Measurements from ENCODE around the gene EFEMP2. TPM values are rescaled to one million over a fixed set of nuclear protein-coding genes. Genes with fewer than 3 reads are reported as not detected.
"Not testable (repeated sequence)": the region's sequence is repeated elsewhere in the genome, so short reads cannot be mapped to it uniquely, and the experiment has no call there.

EFEMP2 gene
- total RNA-seq, 1 donor from 2014 or later: 131 TPM

DNA sequence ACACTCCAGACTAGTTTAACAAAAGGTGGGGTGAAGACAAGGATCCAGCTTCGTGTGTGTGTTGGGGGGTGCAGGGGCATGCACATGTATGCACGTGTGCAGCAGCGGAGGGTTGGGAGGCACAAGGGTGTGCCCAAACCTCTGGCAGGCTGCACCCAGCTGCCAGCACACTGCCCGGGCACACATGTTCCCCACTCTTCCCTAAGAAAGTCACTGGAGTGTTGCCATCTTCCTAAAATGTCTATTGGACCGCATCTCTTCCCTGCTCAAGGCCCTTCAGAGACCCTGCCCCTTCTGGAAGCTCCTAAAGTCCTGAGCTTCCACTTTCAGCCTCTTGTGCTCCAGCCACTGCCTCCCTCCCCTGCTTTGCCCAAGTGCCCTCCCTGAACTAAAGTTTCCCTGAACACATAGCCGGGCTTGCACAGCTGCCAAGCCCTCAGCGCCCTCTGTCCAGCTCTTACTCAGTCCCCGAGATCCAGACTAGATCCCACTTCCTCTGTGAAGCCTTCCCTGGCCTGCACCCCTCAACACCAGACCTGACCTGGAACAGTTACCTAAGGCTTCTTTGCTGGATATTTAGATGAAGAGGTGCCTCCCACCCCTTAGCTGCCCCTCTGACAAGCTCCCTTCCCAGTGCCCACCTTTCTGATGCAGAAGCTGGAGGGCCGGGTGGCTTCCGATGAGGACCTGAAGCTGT lies 20.6 kb downstream of the EFEMP2 start:
- Mint-ChIP-seq H3K36me3 (ENCODE audit: unreplicated experiment) (peaks cover 49% of the 10 kb centered on the region), H3K4me3 (ENCODE audit: unreplicated experiment) (no peak overlapping the region), H3K27me3 (ENCODE audit: unreplicated experiment) (no peaks in the 10 kb centered on the region), H3K9me3 (ENCODE audit: unreplicated experiment) (peaks cover 4% of the 10 kb centered on the region), H3K4me1 (ENCODE audit: unreplicated experiment) (peaks cover 23% of the 10 kb centered on the region), H3K27ac (ENCODE audit: unreplicated experiment) (no peak overlapping the region)
- TF ChIP-seq, protein P1, sequence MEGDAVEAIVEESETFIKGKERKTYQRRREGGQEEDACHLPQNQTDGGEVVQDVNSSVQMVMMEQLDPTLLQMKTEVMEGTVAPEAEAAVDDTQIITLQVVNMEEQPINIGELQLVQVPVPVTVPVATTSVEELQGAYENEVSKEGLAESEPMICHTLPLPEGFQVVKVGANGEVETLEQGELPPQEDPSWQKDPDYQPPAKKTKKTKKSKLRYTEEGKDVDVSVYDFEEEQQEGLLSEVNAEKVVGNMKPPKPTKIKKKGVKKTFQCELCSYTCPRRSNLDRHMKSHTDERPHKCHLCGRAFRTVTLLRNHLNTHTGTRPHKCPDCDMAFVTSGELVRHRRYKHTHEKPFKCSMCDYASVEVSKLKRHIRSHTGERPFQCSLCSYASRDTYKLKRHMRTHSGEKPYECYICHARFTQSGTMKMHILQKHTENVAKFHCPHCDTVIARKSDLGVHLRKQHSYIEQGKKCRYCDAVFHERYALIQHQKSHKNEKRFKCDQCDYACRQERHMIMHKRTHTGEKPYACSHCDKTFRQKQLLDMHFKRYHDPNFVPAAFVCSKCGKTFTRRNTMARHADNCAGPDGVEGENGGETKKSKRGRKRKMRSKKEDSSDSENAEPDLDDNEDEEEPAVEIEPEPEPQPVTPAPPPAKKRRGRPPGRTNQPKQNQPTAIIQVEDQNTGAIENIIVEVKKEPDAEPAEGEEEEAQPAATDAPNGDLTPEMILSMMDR (IDR thresholded peaks at IDR 0.05): no peak
- no peak for DNase-seq (ENCODE audit: extremely low spot score, unreplicated experiment)

DNA sequence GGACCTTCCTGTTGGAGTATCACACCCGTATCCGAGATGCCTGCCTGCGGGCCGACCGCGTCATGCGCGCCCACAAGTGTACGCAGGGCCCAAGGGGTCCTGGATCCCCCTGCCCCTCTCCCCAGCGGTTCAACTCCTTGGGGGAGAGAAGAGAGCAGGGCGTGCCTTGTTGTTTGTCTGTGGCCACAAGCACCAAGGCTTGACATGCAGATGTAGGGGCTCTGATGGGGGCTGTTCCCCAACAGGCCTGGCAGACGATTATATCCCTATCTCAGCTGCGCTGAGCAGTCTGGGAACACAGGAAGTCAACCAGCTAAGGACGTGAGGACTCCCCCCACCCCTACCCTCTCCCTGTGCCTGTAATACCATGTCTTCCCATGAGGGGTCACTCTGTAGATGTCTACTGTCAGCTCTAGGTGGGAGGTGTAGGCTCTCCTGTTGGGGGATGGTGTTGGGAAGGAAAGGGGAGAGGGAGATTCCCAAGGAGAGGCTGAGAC lies 21.5 kb downstream of the EFEMP2 start:
- DNase-seq (ENCODE audit: extremely low spot score, unreplicated experiment): no peak
- Mint-ChIP-seq H3K36me3 (ENCODE audit: unreplicated experiment) (peaks cover 42% of the 10 kb centered on the region), H3K27ac (ENCODE audit: unreplicated experiment) (no peak overlapping the region), H3K4me1 (ENCODE audit: unreplicated experiment) (peaks cover 15% of the 10 kb centered on the region), H3K4me3 (ENCODE audit: unreplicated experiment) (no peak overlapping the region), H3K27me3 (ENCODE audit: unreplicated experiment) (no peaks in the 10 kb centered on the region), H3K9me3 (ENCODE audit: unreplicated experiment) (peaks cover 4% of the 10 kb centered on the region)
- TF ChIP-seq, protein P1 (IDR thresholded peaks at IDR 0.05): peak; percentile 54

DNA sequence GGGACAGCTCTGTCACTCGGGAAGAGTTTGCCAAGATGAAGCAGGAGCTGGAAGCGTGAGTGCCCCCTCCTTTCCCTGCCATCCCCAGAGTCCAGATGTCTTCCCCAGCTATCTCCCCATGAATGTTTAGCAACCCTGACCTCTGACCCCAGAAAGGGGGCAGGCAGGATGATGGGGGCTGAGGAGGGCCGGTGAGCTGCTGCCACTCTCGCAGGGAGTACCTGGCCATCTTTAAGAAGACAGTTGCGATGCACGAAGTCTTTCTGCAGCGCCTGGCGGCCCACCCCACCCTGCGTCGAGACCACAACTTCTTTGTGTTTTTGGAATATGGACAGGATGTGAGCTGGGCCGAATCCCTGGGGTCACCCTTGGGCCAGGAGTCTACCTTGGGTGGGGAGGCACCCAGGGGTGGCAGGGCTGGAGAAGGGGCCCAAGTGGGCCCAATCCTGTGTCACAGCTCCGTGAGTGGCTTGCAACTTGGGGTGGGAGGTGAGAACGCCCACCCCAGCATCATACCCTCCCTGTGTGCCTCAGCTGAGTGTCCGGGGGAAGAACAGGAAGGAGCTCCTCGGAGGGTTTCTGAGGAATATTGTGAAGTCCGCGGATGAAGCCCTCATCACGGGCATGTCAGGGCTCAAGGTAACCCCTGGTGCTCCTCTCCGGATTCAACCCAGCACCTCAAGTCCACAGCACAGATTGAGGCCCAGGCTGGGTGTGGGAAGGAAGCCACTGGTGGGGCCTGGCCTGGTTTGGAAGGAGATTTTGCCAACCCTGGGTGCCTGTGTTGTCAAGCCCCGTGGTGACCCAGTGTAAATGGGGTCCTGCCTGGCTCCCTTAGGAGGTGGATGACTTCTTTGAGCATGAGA lies 22.1 kb downstream of the EFEMP2 start:
- TF ChIP-seq, protein P1 (IDR thresholded peaks at IDR 0.05): no peak
- Mint-ChIP-seq H3K4me1 (ENCODE audit: unreplicated experiment) (peaks cover 8% of the 10 kb centered on the region), H3K36me3 (ENCODE audit: unreplicated experiment) (peaks cover 36% of the 10 kb centered on the region), H3K9me3 (ENCODE audit: unreplicated experiment) (peaks cover 4% of the 10 kb centered on the region), H3K27me3 (ENCODE audit: unreplicated experiment) (no peaks in the 10 kb centered on the region), H3K4me3 (ENCODE audit: unreplicated experiment) (no peak overlapping the region), H3K27ac (ENCODE audit: unreplicated experiment) (no peak overlapping the region)
- DNase-seq (ENCODE audit: extremely low spot score, unreplicated experiment): no peak

DNA sequence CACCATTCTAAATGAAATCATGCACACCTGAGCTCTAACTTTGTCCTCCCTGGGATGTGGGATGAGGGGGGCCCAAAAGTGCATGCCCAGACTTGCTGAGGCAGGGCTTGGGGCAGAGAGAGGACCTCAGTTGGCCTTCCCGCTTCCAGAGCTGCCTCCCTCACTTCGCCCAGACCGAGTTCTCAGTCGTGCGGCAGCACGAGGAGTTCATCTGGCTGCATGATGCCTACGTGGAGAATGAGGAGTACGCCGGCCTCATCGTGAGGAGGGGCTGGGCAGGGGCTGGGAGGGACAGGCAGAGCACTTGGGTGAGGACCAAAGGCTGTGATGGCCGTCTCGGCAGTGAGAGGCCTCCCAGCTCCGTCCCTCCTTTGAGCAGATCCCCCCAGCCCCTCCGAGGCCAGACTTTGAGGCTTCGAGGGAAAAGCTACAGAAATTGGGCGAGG lies 22.8 kb downstream of the EFEMP2 start:
- H3K27me3 Mint-ChIP-seq (ENCODE audit: unreplicated experiment): no peaks in the 10 kb centered on the region
- peaks cover 4% of the 10 kb centered on the region for H3K4me1 Mint-ChIP-seq (ENCODE audit: unreplicated experiment)
- TF ChIP-seq, protein P1 (IDR thresholded peaks at IDR 0.05): no peak
- no peak overlapping the region for H3K4me3 Mint-ChIP-seq (ENCODE audit: unreplicated experiment)
- DNase-seq (ENCODE audit: extremely low spot score, unreplicated experiment): no peak
- peaks cover 32% of the 10 kb centered on the region for H3K36me3 Mint-ChIP-seq (ENCODE audit: unreplicated experiment)
- H3K27ac Mint-ChIP-seq (ENCODE audit: unreplicated experiment): no peak overlapping the region
- peaks cover 4% of the 10 kb centered on the region for H3K9me3 Mint-ChIP-seq (ENCODE audit: unreplicated experiment)

DNA sequence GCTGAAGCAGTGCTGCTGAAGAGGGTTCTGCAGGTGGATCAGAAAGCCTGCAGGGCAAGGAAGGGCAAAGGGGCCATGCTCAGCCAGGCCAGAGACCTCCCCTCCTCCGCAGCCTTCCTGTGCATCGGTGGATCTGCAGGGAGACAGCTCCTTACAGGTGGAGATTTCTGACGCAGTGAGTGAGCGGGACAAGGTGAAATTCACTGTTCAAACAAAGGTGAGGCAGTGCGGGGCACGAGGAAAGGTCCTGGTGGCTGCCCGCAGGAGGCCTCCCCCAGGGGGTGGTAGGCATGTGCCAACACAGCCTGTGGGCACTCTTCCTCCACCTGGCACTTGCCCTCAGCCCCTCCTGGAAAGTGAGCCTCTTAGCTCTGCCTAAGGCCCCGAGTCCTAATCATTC lies 23.2 kb downstream of the EFEMP2 start:
- Mint-ChIP-seq H3K27ac (ENCODE audit: unreplicated experiment) (no peak overlapping the region), H3K4me3 (ENCODE audit: unreplicated experiment) (no peak overlapping the region), H3K36me3 (ENCODE audit: unreplicated experiment) (peaks cover 27% of the 10 kb centered on the region), H3K4me1 (ENCODE audit: unreplicated experiment) (peaks cover under 1% of the 10 kb centered on the region), H3K9me3 (ENCODE audit: unreplicated experiment) (peaks cover 4% of the 10 kb centered on the region), H3K27me3 (ENCODE audit: unreplicated experiment) (no peaks in the 10 kb centered on the region)
- no peak for DNase-seq (ENCODE audit: extremely low spot score, unreplicated experiment)
- TF ChIP-seq, protein P1 (IDR thresholded peaks at IDR 0.05): no peak

DNA sequence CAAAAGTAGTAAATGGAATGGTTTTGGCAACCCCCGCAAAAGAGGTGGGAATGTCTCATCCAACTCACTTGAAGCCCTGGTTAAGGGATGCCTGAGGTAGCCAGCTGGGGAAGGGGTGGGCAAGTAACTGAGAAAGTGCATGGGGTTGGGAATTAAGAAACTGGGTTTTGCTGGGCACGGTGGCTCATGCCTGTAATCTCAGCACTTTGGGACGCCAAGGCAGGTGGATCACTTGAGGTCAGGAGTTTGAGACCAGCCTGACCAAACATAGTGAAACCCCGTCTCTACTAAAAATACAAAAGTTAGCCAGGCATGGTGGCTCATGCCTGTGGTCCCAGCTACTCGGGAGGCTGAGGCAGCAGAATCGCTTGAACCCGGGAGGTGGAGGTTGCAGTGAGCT lies 23.9 kb downstream of the EFEMP2 start:
- peaks cover 21% of the 10 kb centered on the region for H3K36me3 Mint-ChIP-seq (ENCODE audit: unreplicated experiment)
- H3K27ac Mint-ChIP-seq (ENCODE audit: unreplicated experiment); H3K4me1 Mint-ChIP-seq (ENCODE audit: unreplicated experiment); H3K4me3 Mint-ChIP-seq (ENCODE audit: unreplicated experiment); H3K27me3 Mint-ChIP-seq (ENCODE audit: unreplicated experiment); H3K9me3 Mint-ChIP-seq (ENCODE audit: unreplicated experiment); DNase-seq (ENCODE audit: extremely low spot score, unreplicated experiment): not testable (repeated sequence)

Measured in osteocyte (in vitro differentiated cells).